GOT3 (cell line): ENCODE measurements around the gene HEPACAM.

Experiments
- DNase-seq: peaks from one replicate; lab custom pipeline; 2025; ENCODE audit warnings: mixed read lengths; lab: John Stamatoyannopoulos, UW

Gene HEPACAM

GRCh38 chr11:124943254-124943616 is 7.4 kb upstream of the HEPACAM start:
- DNase-seq, result no peak

DNA sequence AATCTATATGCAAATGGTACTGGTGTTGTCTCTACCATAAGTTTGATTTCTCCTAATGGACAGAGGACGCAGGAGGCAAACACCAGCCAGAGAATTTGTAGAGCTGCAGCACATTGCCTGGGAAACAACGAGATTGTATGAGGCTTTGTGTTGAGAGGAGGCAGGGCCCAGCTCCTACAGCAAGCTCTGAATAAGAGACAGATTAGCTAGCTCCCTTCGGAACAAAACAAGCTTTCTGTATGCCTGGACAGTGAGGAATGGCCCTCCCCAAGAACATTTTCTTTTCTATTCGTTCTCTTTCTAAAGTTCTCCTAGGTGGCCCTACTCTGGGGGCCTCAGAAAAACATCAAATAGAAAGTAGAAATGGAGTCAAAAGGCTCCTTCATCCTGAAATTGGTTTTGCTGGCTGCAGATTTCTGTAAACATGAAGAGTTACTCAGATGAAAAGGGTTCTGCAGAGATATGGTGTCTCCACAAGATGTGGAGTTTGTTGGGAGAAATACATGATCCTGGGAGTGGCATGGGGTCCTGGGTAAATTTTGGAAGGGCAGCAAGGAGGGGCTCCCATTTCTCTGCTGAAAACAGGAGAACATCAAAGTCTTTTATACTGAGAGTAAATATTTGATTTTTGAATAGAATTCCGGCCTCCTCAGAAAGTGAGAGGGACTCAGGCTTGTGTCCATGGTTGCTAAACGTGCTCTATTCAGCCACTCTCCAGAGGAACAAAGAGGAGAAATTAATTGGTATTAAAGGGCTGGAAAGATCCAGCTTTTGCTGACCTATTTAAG is 6.8 kb upstream of the HEPACAM start:
- DNase-seq, result no peak

- DNase-seq, result no peak
Measured at GRCh38 chr11:124941703-124942102, 5.9 kb upstream of the HEPACAM start.

- DNase-seq, result no peak
Measured at GRCh38 chr11:124938970-124939369, 3.1 kb upstream of the HEPACAM start.

GRCh38 chr11:124938206-124938765 is 2.4 kb upstream of the HEPACAM start:
- DNase-seq, result no peak

DNA sequence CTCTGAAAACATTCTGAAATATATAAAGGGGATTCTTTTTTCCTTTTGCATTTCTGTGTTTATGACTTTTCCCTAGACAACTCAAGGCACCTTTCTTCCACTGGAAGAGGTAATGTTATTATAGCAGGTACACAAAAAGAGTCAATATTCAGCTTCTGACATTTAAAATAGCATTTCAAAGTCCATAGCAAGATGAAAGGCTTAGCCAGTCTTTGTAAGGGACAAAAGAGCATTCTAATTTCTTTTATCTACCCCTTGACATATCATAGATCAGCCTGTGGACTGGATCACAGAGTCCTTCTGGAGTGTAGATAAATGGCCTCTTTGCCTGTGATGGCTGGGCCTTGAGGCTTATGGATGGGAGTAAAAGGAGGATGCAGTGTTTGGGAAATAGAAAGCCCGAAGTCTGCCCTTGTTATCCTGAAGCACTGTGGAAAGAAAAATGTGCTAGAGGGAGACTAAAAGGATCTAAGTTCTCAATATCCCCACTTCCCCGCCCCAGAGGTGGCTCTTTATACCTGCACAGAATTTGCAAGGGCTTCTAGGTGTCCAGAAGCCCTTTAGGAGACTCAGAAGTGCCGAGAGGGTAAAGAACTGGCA is 1.6 kb upstream of the HEPACAM start:
- no peak for DNase-seq

GRCh38 chr11:124934862-124935547 is 842 bp downstream of the HEPACAM start:
- DNase-seq, result no peak

DNA sequence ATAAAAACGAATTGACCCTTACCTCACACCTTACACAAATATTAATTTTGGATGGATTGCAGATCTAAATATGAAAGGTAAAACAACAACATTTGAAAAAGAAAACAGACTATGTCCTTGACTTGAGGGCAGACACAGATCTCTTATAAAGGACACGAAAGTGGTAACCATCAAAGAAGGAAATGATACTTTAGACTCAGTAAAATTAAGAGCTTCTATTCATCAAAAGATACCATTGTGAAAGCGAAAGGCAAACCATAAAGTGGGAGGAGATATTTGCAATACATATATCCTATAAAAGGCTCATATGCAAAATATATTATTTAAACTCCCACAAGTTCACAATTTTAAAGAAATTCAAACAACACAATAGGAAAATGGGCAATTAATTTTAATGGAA is 5.0 kb downstream of the HEPACAM start:
- no peak for DNase-seq

DNA sequence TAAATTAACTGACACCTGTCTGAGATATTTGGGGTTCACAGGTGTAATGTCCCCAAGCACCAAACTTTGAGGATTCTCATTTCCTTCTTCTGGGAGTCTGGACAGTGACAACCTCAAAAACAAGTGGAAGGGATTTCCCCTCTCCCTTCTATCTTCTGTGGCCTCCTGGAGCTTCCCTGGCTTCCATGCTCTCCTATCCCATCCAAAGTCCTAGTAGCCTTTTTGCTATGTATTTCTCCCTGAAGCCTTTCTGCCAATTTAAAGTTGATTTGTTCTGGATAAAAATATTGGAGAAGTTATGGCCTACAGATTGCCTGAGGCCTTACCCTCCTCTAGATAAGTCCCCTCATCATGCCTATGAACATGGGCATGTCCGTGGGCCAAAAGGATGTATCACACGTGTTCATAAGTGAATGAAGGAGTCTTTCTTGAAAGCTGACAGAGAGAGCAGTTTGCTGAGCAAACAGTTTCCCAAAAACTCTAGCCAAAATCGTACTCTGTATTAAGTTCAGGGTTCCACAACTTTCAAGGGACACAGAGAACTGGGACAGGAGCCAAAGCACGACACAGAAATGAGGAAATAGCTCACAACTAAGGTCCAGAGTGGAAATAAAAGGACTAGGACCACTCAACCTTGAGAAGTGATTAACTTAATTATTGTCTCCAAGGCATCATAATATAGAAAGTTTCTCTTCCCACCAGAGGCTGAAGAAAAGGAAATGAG is 6.7 kb downstream of the HEPACAM start:
- DNase-seq, result no peak

DNA sequence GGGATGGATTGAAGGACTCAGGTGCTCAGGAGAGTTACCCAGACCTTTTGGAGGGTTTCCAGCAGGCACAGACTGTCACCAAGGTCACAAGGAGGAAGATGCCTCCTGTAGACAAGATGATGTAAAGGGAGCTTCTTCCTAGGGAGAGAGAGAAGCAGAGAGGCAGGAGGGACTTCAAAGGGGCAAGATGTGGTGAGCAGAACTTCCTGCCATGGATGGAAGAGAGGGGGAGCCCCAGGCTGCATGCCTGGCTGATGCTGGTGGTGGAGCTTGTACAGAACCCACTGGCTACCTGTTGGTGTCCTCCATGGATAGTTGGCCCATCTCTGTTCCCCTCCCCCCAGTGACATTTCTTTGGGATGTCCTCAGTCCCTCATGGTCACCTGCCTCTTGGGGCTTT is 12.6 kb downstream of the HEPACAM start:
- DNase-seq, result no peak

- DNase-seq, result no peak
Measured at GRCh38 chr11:124922831-124923230, 13.0 kb downstream of the HEPACAM start.

GRCh38 chr11:124920870-124921609 is 14.8 kb downstream of the HEPACAM start:
- DNase-seq, result no peak

DNA sequence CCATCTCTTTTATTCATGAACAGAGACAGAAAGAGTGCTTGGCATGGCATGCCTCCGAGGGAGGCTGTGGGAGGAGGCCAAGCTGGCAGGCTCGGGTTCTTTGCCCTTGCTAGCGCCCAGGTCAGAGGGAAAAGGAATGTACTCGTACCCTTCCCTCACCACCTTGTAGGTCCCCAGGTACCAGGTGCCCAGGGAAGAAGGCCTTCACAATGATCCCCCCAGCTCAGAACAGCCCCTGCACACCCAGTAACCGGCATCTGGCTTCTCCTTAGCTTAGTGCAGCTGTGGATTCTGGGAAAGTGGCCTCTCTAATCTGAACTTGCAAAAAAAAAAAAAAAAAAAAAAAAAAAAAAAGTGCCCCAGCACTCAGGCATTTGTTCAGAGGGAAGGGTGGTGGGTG is 15.5 kb downstream of the HEPACAM start:
- DNase-seq, result no peak

GRCh38 chr11:124919898-124920297 is 15.9 kb downstream of the HEPACAM start:
- no peak for DNase-seq

DNA sequence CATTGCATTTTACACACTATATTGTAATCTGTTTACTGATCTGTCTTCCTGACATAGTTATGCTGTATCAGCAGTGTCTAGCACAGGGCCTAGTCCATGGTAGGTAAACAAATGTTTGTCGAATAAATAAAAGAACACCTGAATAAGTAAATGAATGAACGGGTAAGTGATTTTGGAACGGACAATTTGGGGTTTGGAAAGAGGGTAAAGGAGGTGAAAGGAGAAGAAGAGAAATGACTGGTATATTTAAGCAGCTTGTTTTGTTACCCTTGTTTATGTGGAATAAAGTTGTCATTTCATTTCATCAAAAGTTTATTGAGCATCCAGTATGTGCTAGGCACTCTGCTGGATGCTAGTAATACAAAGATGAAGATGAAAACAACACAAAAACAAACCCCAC is 16.9 kb downstream of the HEPACAM start, which contains the start of gene HEPN1:
TSS of gene HEPN1 (plus strand) at position 301 of the 400 bp plus-strand sequence.
- no peak for DNase-seq

- no peak for DNase-seq
Measured at GRCh38 chr11:124917115-124917637, 18.7 kb downstream of the HEPACAM start.

DNA sequence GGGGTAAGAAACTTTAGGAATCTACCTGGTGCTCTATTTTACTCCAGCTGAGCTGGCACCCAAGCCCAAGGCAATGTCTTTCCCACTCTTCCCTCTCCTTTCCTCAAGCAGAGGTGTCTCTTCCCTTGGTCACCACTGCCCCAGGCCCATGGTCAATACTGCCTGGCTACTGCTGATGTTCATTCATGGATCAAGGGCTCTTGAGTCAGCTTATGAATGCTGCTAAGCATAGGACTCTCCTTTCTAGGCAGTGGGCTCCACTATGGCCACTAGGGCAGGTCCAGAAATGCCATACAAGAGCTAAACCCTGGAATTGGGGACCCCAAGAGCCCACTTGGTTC is 19.5 kb downstream of the HEPACAM start:
- no peak for DNase-seq

- no peak for DNase-seq
Measured at GRCh38 chr11:124915541-124916369, 20.1 kb downstream of the HEPACAM start.

GRCh38 chr11:124902616-124903015 is 33.2 kb downstream of the HEPACAM start:
- no peak for DNase-seq

DNA sequence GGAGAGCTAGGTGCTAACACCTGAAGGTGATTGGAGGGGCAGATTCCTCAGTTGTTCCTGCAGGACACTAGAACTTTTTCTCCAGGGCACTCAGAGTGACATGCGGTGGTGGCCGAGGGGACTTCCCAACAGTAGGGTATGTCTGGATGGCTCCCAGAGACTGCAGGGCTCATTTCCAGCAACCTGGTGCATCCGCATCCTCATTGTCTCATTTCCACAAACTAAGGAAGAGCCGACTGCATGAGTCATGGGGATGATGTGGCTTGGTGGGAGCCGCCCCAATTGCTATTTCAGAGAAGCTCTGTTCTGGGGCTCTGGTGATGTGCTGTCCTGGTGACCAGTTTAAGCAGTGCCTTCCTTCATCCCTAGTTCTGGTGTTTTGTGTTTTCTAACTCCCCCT is 35.4 kb downstream of the HEPACAM start:
- no peak for DNase-seq
